A549 (cell line): ENCODE data around the gene WDR33. TPM values are rescaled to one million over a fixed set of nuclear protein-coding genes. Genes with fewer than 3 reads are reported as not detected.
A peak's percentile ranks its signal among the peaks of the same experiment; 100 is the strongest.

Experiments used
- ATAC-seq, 2 experiments: fragments of 200-7000 bp in 1 of 2; fragments of >200 bp in 1 of 2; cut with Nextera tagmentation in 1 of 2; cut with Tn5 transposase in 1 of 2; 3 replicates each; pipeline versions ENCODE4 v1.8.0 to v1.9.1; 2018 to 2020; ENCODE audit warnings: mild to moderate bottlenecking in 1 of 2, moderate library complexity in 1 of 2
- CTCF ChIA-PET: fragments of 300-600 bp; sonication (Branson Sonifier 250); formaldehyde crosslinking; extraction: SDS; loops from one replicate; lab custom pipeline; 2021; ENCODE audit warnings: antibody characterized with exemption, inconsistent platforms; lab: Yijun Ruan, JAX
- POLR2A ChIA-PET: fragments of 350-600 bp; formaldehyde crosslinking; extraction: SDS; loops from one replicate; lab custom pipeline; 2021; ENCODE audit warnings: antibody characterized with exemption, inconsistent platforms; lab: Yijun Ruan, JAX
- DNase-seq, 2 experiments: peaks; one replicate each; pipeline versions ENCODE4 v3.0.0 to v3.0.0-alpha.2; 2011 to 2016; ENCODE audit warnings: low read depth in 1 of 2, low spot score in 1 of 2
- FAIRE-seq: peaks from 2 replicates; lab custom pipeline; 2011; peaks lifted over from hg19 to GRCh38; lab: Jason Lieb, UNC
- H3K27ac ChIP-seq, 2 experiments: fragments of >200 bp; sonication (Bioruptor Twin); formaldehyde crosslinking; 3 replicates each; pipeline ENCODE4 v1.5.1; 2016 to 2017
- H3K4me1 ChIP-seq: fragments of >200 bp; sonication (Bioruptor Twin); formaldehyde crosslinking; 3 replicates; pipeline ENCODE4 v1.6.1; 2016
- H3K4me2 ChIP-seq: fragments of >200 bp; sonication (Bioruptor Twin); formaldehyde crosslinking; 3 replicates; pipeline ENCODE4 v1.6.1; 2016
- H3K4me3 ChIP-seq: fragments of >200 bp; sonication (Bioruptor Twin); formaldehyde crosslinking; 3 replicates; pipeline ENCODE4 v1.5.1; 2016
- H3K9me3 ChIP-seq: fragments of >200 bp; sonication (Bioruptor Twin); formaldehyde crosslinking; 3 replicates; pipeline ENCODE4 v1.6.1; 2016
- BHLHE40 ChIP-seq: IDR thresholded peaks from 2 replicates; pipeline ENCODE4 v1.6.1; 2012; ENCODE audit warnings: low read depth, low read length, inconsistent platforms
- CBX2 ChIP-seq: fragments of 200-600 bp; sonication (generic); IDR thresholded peaks from 2 replicates; pipeline ENCODE4 v1.6.1; 2016; ENCODE audit warnings: low read depth, mild to moderate bottlenecking, borderline replicate concordance
- CEBPB ChIP-seq, 2 experiments: fragments of >200 bp in 1 of 2; sonication (Bioruptor Twin) in 1 of 2; formaldehyde crosslinking in 1 of 2; IDR thresholded peaks; 2 replicates each; pipeline ENCODE4 v1.6.1; 2012 to 2016
- EHF ChIP-seq: fragments of 250-450 bp; sonication (Bioruptor Pico); IDR thresholded peaks from 2 replicates; pipeline ENCODE4 v1.5.0; 2020; ENCODE audit warnings: mild to moderate bottlenecking
- ESRRA ChIP-seq: fragments of 150-350 bp; IDR thresholded peaks from 2 replicates; pipeline ENCODE4 v1.6.1; 2014; ENCODE audit warnings: mild to moderate bottlenecking, low read length, borderline replicate concordance
- FOSB ChIP-seq: fragments of 250-450 bp; sonication (Bioruptor Pico); IDR thresholded peaks from 2 replicates; pipeline ENCODE4 v1.5.0; 2020; ENCODE audit warnings: mild to moderate bottlenecking, moderate library complexity
- FOXS1 ChIP-seq: fragments of 250-450 bp; sonication (Bioruptor Pico); IDR thresholded peaks from 2 replicates; pipeline ENCODE4 v1.5.0; 2020; ENCODE audit warnings: mild to moderate bottlenecking, moderate library complexity
- GATA3 ChIP-seq: IDR thresholded peaks from 2 replicates; pipeline ENCODE4 v1.6.1; 2012; ENCODE audit warnings: borderline replicate concordance
- HDAC2 ChIP-seq: fragments of 200-600 bp; sonication (generic); IDR thresholded peaks from 2 replicates; pipeline ENCODE4 v1.6.1; 2016
- HOXB13 ChIP-seq: fragments of 250-450 bp; sonication (Bioruptor Pico); IDR thresholded peaks from 2 replicates; pipeline ENCODE4 v1.5.0; 2020; ENCODE audit warnings: low read depth, mild to moderate bottlenecking, moderate library complexity
- HOXB5 ChIP-seq: fragments of 250-450 bp; sonication (Bioruptor Pico); IDR thresholded peaks from 2 replicates; pipeline ENCODE4 v1.5.0; 2020; ENCODE audit warnings: mild to moderate bottlenecking, moderate library complexity
- JUN ChIP-seq, 2 experiments: fragments of >200 bp; sonication (Bioruptor Twin); formaldehyde crosslinking; IDR thresholded peaks; 2 replicates in 1 of 2; 3 replicates in 1 of 2; pipeline ENCODE4 v1.6.1; 2016 to 2017
- KDM5A ChIP-seq: fragments of 200-600 bp; sonication (generic); IDR thresholded peaks from 2 replicates; pipeline ENCODE4 v1.6.1; 2016; ENCODE audit warnings: antibody characterized with exemption, mild to moderate bottlenecking
- MAZ ChIP-seq: fragments of 150-350 bp; IDR thresholded peaks from 2 replicates; pipeline ENCODE4 v1.6.1; 2014; ENCODE audit warnings: antibody characterized with exemption, low read depth, low read length, borderline replicate concordance
- MYC ChIP-seq: IDR thresholded peaks from 2 replicates; pipeline ENCODE4 v1.6.1; 2012; ENCODE audit warnings: mild to moderate bottlenecking, inconsistent platforms, low read length, improper control_type of control experiment, borderline replicate concordance
- NFE2L2 ChIP-seq: fragments of 150-350 bp; conservative IDR thresholded peaks from 2 replicates; pipeline ENCODE4 v1.6.1; 2014; ENCODE audit warnings: low read length
- NR3C1 ChIP-seq: fragments of >200 bp; sonication (Bioruptor Twin); formaldehyde crosslinking; IDR thresholded peaks from 3 replicates; pipeline ENCODE4 v1.6.1; 2017
- PHF8 ChIP-seq: fragments of 200-600 bp; sonication (generic); IDR thresholded peaks from 2 replicates; pipeline ENCODE4 v1.6.1; 2016; ENCODE audit warnings: low read depth, mild to moderate bottlenecking, antibody characterized with exemption, moderate library complexity, borderline replicate concordance
- POLR2A ChIP-seq: IDR thresholded peaks from 2 replicates; pipeline ENCODE4 v1.6.1; 2012; ENCODE audit warnings: mild to moderate bottlenecking, low read length
- RAD21 ChIP-seq, 2 experiments: fragments of >200 bp in 1 of 2; sonication (Bioruptor Twin) in 1 of 2; formaldehyde crosslinking in 1 of 2; IDR thresholded peaks in 1 of 2; conservative IDR thresholded peaks in 1 of 2; 2 replicates in 1 of 2; 3 replicates in 1 of 2; pipeline ENCODE4 v1.6.1; 2012 to 2018; ENCODE audit warnings: inconsistent platforms in 1 of 2
- RCOR1 ChIP-seq: fragments of 150-350 bp; IDR thresholded peaks from 2 replicates; pipeline ENCODE4 v1.6.1; 2014; ENCODE audit warnings: antibody characterized with exemption, low read length, low read depth
- RFX5 ChIP-seq: fragments of 450-650 bp; IDR thresholded peaks from 2 replicates; pipeline ENCODE4 v1.7.1; 2014; ENCODE audit warnings: antibody characterized with exemption, mild to moderate bottlenecking, moderate library complexity
- RNF2 ChIP-seq: fragments of 200-600 bp; sonication (generic); IDR thresholded peaks from 2 replicates; pipeline ENCODE4 v1.6.1; 2016; ENCODE audit warnings: low read depth, mild to moderate bottlenecking, antibody characterized with exemption, moderate library complexity, borderline replicate concordance
- SMC3 ChIP-seq: fragments of >200 bp; sonication (Bioruptor Twin); formaldehyde crosslinking; IDR thresholded peaks from 3 replicates; pipeline ENCODE4 v1.6.1; 2018; ENCODE audit warnings: inconsistent platforms
- TFCP2L1 ChIP-seq: fragments of 250-450 bp; sonication (Bioruptor Pico); IDR thresholded peaks from 2 replicates; pipeline ENCODE4 v1.5.0; 2021; ENCODE audit warnings: mild to moderate bottlenecking
- ZC3H11A ChIP-seq: fragments of 450-650 bp; IDR thresholded peaks from 2 replicates; pipeline ENCODE4 v1.6.1; 2014; ENCODE audit warnings: antibody characterized with exemption, mild to moderate bottlenecking
- WGBS: methylation state at CpG from one replicate; pipeline ENCODE4 v1.1.6; 2017; ENCODE audit errors: missing lambda C conversion rate; 5-methylcytosine and 5-hydroxymethylcytosine counted together
- polyA plus RNA-seq, 4 experiments: library from polyadenylated mRNA; depleted of rRNA in 3 of 4; stranded (reverse); fragments of >200 nt; fragmentation: RNase III in 1 of 4; extraction: RNeasy Plus Mini Kit Qiagen cat#74134 plus additional on column Dnase treatment in 1 of 4; gene quantifications; 2 replicates in 3 of 4; 3 replicates in 1 of 4; pipeline ENCODE4 v1.2.3, GENCODE V29; 2011 to 2017
- TF ChIP-seq, protein P1 (sequence below): fragments of 150-350 bp; IDR thresholded peaks from 2 replicates; pipeline ENCODE4 v1.6.1; 2014; ENCODE audit warnings: low read depth, mild to moderate bottlenecking, low read length
- TF ChIP-seq, protein P2 (sequence below): IDR thresholded peaks from 2 replicates; pipeline ENCODE4 v1.6.1; 2012
- TF ChIP-seq, protein P3 (sequence below): fragments of >200 bp; sonication (Bioruptor Twin); formaldehyde crosslinking; IDR thresholded peaks from 3 replicates; pipeline ENCODE4 v1.5.1; 2016
- TF ChIP-seq, protein P4 (sequence below): fragments of >200 bp; sonication (Bioruptor Twin); formaldehyde crosslinking; IDR thresholded peaks from 2 replicates; pipeline ENCODE4 v1.6.1; 2016
- TF ChIP-seq, protein P5 (sequence below): fragments of >200 bp; sonication (Bioruptor Twin); formaldehyde crosslinking; IDR thresholded peaks from 3 replicates; pipeline ENCODE4 v1.6.1; 2016

The WDR33 gene
- polyA plus RNA-seq, 2 of the 4 experiments (the other 2 are of a cell fraction), result 21.3 to 67.1 TPM

DNA sequence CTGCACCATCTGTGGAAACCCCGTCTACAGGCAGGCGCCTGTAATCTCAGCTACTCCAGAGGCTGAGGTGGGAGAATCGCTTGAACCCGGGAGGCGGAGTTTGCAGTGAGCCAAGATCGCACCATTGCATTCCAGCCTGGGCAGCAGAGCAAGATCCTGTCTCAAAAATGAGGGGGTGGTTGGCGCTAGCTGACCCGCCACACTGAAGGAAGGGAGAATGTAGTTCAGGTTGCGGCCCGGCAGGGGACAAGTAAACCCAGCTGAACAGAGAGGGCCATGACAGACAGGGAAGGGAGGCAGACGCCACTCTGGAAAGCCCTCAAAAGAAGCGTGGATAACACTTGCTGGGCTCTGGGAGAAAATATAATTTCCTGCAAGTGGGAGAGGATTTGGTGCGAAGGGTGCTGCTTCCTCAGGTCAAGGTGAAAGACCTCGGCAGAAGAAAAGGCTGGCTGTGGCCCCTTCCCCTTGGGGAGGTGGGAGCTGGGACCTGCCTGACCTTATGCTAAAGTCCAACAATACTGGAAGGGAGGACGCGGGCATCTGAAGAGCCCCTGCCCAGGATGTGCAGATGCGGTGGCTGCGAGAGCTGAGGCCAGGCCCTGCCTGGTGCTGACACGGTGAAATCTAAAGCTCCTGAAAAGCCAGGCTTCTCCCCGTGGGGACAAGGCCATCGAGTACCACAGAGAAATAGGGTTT lies 113.3 kb downstream of the WDR33 start:
- no peaks in the 10 kb centered on the region for H3K9me3 ChIP-seq
- no peak for DNase-seq
- WGBS, result 92% methylated on average over 19 of the region's 21 CpGs
- no peak for TF ChIP-seq KDM5A
- TF ChIP-seq, all 56 proteins: peak for 0
- peaks cover 23% of the 10 kb centered on the region for H3K4me1 ChIP-seq
- ChIA-PET POLR2A (no interaction called here), CTCF (interaction anchor here (1.3 to 3.4 kb wide), 5 partner anchors 7 to 23 kb away, joined by 3 to 19 read pairs (median 5); no protein-coding TSS in a partner anchor)
- no peak overlapping the region for H3K27ac ChIP-seq
- H3K4me2 ChIP-seq, result no peak overlapping the region
- no peak for ATAC-seq
- H3K4me3 ChIP-seq, result no peak overlapping the region
- no peak for FAIRE-seq

DNA sequence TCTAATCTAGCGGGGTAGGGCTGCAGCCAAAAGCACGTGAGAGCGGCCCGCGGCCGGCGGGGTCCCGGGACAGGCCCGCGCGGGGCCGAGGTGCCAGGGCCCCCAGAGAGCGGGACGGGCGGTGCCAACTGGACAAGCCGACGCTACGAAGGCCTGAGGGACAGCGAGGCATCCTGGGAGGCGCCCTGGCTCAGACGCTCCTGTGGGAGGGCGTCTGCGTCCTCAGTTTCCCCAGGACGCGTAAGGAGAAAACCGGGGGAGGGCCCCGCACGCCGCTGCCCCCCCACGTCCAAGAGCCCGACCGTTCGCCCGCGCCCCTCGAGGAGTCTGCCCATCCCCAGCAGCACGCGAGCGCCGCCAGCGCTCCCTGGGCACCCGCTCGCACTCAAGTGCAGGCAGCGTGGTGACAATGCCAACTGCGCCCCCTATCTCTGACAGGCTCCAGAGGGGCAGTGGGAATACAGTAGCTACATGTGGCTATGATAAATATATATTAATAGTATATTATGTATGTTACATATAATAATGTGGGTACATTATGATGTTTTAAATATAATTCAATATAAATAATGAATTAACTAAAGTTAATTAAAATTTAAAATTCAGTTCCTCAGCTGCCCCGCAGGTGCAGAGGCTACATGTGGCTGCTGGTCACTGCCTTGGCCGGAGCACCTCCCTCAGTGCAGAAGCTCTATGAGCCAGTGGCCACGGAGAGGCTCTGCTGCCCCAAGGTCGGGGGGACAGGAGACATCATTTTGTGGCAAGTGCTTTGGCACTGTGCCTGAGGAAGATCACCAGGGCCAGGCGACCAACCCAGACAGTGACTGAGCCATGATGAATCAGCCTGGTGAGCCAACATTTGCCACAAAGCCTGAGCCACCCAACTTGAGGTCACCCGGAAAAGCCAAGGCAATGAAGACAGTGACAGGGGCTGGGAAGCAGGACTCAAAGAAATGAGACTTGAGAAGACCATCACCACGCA lies 115.2 kb downstream of the WDR33 start:
- ChIA-PET POLR2A (no interaction called here), CTCF (interaction anchor here (0.6 to 3.4 kb wide), 25 partner anchors 9 to 656 kb away, joined by 3 to 19 read pairs (median 4); partner anchors contain the start of gene LIMS2)
- peak overlapping the region; percentile 64 to 83 for H3K27ac ChIP-seq
- H3K4me3 ChIP-seq, result peak overlapping the region; percentile 39
- peak overlapping the region; percentile 71 for H3K4me2 ChIP-seq
- 48% methylated on average over 32 of the region's 52 CpGs for WGBS
- DNase-seq (peak; percentile 69 to 80), FAIRE-seq (no peak), ATAC-seq (peak; percentile 84 to 93)
- peaks cover 2% of the 10 kb centered on the region for H3K9me3 ChIP-seq
- peaks cover 19% of the 10 kb centered on the region for H3K4me1 ChIP-seq
- TF ChIP-seq, protein P1, sequence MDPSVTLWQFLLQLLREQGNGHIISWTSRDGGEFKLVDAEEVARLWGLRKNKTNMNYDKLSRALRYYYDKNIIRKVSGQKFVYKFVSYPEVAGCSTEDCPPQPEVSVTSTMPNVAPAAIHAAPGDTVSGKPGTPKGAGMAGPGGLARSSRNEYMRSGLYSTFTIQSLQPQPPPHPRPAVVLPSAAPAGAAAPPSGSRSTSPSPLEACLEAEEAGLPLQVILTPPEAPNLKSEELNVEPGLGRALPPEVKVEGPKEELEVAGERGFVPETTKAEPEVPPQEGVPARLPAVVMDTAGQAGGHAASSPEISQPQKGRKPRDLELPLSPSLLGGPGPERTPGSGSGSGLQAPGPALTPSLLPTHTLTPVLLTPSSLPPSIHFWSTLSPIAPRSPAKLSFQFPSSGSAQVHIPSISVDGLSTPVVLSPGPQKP, result no peak
- TF ChIP-seq NFE2L2 (no peak), ZC3H11A (no peak), RNF2 (no peak), POLR2A (no peak; the same call in 1 of the 2 replicates), EHF (CRISPR knock-in tag) (no peak), GATA3 (no peak), NR3C1 (no peak), PHF8 (no peak), FOSB (CRISPR knock-in tag) (no peak), TFCP2L1 (no peak), CEBPB (IDR thresholded peaks at IDR 0.05) (no peak), RCOR1 (no peak), HOXB5 (0 out of 2 replicates have a peak, but pooled peaks have one; percentile 61), SMC3 (peak; percentile 57), JUN (IDR thresholded peaks at IDR 0.05) (0 out of 5 replicates have a peak, but pooled peaks of 1 of the 2 experiments have one; percentile 32), MAZ (no peak), HOXB13 (peak; percentile 73; the same call in 1 of the 2 replicates), CBX2 (no peak), RFX5 (no peak), RAD21 (conservative IDR thresholded peaks at IDR 0.05 in 1 of 2, IDR thresholded peaks at IDR 0.05 in 1 of 2) (peak; percentile 68 to 75), ESRRA (no peak), HDAC2 (no peak), MYC (no peak), FOXS1 (CRISPR knock-in tag) (no peak), BHLHE40 (no peak)
- TF ChIP-seq, protein P2, sequence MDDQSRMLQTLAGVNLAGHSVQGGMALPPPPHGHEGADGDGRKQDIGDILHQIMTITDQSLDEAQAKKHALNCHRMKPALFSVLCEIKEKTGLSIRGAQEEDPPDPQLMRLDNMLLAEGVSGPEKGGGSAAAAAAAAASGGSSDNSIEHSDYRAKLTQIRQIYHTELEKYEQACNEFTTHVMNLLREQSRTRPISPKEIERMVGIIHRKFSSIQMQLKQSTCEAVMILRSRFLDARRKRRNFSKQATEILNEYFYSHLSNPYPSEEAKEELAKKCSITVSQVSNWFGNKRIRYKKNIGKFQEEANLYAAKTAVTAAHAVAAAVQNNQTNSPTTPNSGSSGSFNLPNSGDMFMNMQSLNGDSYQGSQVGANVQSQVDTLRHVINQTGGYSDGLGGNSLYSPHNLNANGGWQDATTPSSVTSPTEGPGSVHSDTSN, result no peak
- TF ChIP-seq, protein P3, sequence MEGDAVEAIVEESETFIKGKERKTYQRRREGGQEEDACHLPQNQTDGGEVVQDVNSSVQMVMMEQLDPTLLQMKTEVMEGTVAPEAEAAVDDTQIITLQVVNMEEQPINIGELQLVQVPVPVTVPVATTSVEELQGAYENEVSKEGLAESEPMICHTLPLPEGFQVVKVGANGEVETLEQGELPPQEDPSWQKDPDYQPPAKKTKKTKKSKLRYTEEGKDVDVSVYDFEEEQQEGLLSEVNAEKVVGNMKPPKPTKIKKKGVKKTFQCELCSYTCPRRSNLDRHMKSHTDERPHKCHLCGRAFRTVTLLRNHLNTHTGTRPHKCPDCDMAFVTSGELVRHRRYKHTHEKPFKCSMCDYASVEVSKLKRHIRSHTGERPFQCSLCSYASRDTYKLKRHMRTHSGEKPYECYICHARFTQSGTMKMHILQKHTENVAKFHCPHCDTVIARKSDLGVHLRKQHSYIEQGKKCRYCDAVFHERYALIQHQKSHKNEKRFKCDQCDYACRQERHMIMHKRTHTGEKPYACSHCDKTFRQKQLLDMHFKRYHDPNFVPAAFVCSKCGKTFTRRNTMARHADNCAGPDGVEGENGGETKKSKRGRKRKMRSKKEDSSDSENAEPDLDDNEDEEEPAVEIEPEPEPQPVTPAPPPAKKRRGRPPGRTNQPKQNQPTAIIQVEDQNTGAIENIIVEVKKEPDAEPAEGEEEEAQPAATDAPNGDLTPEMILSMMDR, result peak; percentile 88
- TF ChIP-seq, protein P4, sequence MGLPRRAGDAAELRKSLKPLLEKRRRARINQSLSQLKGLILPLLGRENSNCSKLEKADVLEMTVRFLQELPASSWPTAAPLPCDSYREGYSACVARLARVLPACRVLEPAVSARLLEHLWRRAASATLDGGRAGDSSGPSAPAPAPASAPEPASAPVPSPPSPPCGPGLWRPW, result no peak
- TF ChIP-seq, protein P5, sequence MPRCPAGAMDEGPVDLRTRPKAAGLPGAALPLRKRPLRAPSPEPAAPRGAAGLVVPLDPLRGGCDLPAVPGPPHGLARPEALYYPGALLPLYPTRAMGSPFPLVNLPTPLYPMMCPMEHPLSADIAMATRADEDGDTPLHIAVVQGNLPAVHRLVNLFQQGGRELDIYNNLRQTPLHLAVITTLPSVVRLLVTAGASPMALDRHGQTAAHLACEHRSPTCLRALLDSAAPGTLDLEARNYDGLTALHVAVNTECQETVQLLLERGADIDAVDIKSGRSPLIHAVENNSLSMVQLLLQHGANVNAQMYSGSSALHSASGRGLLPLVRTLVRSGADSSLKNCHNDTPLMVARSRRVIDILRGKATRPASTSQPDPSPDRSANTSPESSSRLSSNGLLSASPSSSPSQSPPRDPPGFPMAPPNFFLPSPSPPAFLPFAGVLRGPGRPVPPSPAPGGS, result no peak
